GM23338 (cell line): ENCODE measurements around the gene YIPF2. TPM values are rescaled to one million over a fixed set of nuclear protein-coding genes. Genes with fewer than 3 reads are reported as not detected.

Experiments
- ATAC-seq: fragments of 200-7000 bp; cut with Tn5 transposase; 3 replicates; pipeline ENCODE4 v1.9.1; 2020
- DNase-seq: peaks from one replicate; pipeline ENCODE4 v3.0.0-alpha.2; 2015; ENCODE audit warnings: low spot score
- H2AFZ ChIP-seq: fragments of 200-600 bp; sonication (generic); 2 replicates; pipeline ENCODE4 v1.8.0; 2016; ENCODE audit warnings: antibody characterized with exemption, mild to moderate bottlenecking, moderate library complexity
- H3F3A ChIP-seq: fragments of 200-600 bp; sonication (generic); replicated peaks from 2 replicates; pipeline ENCODE4 v1.8.0; 2017; ENCODE audit warnings: antibody characterized with exemption, mixed run types, low read depth
- H3K27ac ChIP-seq: fragments of 200-600 bp; sonication (generic); 2 replicates; pipeline ENCODE4 v1.6.1; 2016; ENCODE audit warnings: low read depth
- H3K27me3 ChIP-seq: fragments of 200-600 bp; sonication (generic); 2 replicates; pipeline ENCODE4 v1.8.0; 2016; ENCODE audit warnings: mild to moderate bottlenecking, mixed run types, moderate library complexity; ENCODE audit not compliant: insufficient read depth
- H3K36me3 ChIP-seq: fragments of 200-600 bp; sonication (generic); 2 replicates; pipeline ENCODE4 v1.8.0; 2016; ENCODE audit warnings: mild to moderate bottlenecking; ENCODE audit not compliant: insufficient read depth
- H3K4me1 ChIP-seq: fragments of 200-600 bp; sonication (generic); 2 replicates; pipeline ENCODE4 v1.8.0; 2016; ENCODE audit warnings: mild to moderate bottlenecking, moderate library complexity; ENCODE audit not compliant: insufficient read depth
- H3K4me2 ChIP-seq: fragments of 200-600 bp; sonication (generic); 2 replicates; pipeline ENCODE4 v1.7.1; 2017; ENCODE audit warnings: mixed run types
- H3K4me3 ChIP-seq: fragments of 200-600 bp; sonication (generic); 2 replicates; pipeline ENCODE4 v1.6.1; 2016; ENCODE audit warnings: mixed run types
- H3K79me2 ChIP-seq: fragments of 200-600 bp; sonication (generic); replicated peaks from 2 replicates; pipeline ENCODE4 v1.8.0; 2017; ENCODE audit warnings: mild to moderate bottlenecking; ENCODE audit not compliant: insufficient read depth
- H3K9me2 ChIP-seq: fragments of 200-600 bp; sonication (generic); 2 replicates; pipeline ENCODE4 v1.8.0; 2017; ENCODE audit not compliant: insufficient read depth
- H4K20me1 ChIP-seq: fragments of 200-600 bp; sonication (generic); replicated peaks from 2 replicates; pipeline ENCODE4 v1.8.0; 2017; ENCODE audit warnings: mild to moderate bottlenecking; ENCODE audit not compliant: insufficient read depth
- H3K27ac Mint-ChIP-seq: 2 replicates; pipeline ENCODE4 v1.8.0; 2020; ENCODE audit warnings: inconsistent platforms, mild to moderate bottlenecking, moderate library complexity, mixed read lengths
- H3K27me3 Mint-ChIP-seq: 3 replicates; pipeline ENCODE4 v1.8.0; 2022; ENCODE audit warnings: low read depth, mild to moderate bottlenecking, moderate library complexity, mixed read lengths, inconsistent platforms; ENCODE audit not compliant: insufficient read depth, poor library complexity
- H3K36me3 Mint-ChIP-seq: 3 replicates; pipeline ENCODE4 v1.8.0; 2021; ENCODE audit warnings: low read depth, mild to moderate bottlenecking, inconsistent platforms, moderate library complexity, mixed read lengths
- H3K4me1 Mint-ChIP-seq: 3 replicates; pipeline ENCODE4 v1.8.0; 2020; ENCODE audit warnings: mild to moderate bottlenecking, inconsistent platforms, mixed read lengths
- H3K4me3 Mint-ChIP-seq: 3 replicates; pipeline ENCODE4 v1.8.0; 2021; ENCODE audit warnings: moderate library complexity, mild to moderate bottlenecking, inconsistent platforms, mixed read lengths
- H3K9me3 Mint-ChIP-seq: 3 replicates; pipeline ENCODE4 v1.8.0; 2020; ENCODE audit warnings: moderate library complexity, mild to moderate bottlenecking, inconsistent platforms, mixed read lengths
- CREB1 ChIP-seq: fragments of 250-450 bp; sonication (Bioruptor Pico); IDR thresholded peaks from 2 replicates; pipeline ENCODE4 v1.5.0; 2020; ENCODE audit warnings: low read depth, mild to moderate bottlenecking, moderate library complexity
- EZH2 ChIP-seq: fragments of 200-600 bp; sonication (generic); IDR thresholded peaks from one replicate; pipeline ENCODE4 v1.8.0; 2017; ENCODE audit warnings: antibody characterized with exemption, mild to moderate bottlenecking, low read depth; ENCODE audit not compliant: unreplicated experiment
- EZH2phosphoT487 ChIP-seq: fragments of 200-600 bp; sonication (generic); IDR thresholded peaks from one replicate; pipeline ENCODE4 v1.8.1; 2018; ENCODE audit warnings: antibody characterized with exemption; ENCODE audit not compliant: unreplicated experiment
- JUNB ChIP-seq: IDR thresholded peaks from one replicate; pipeline ENCODE4 v1.6.1; 2016; ENCODE audit warnings: antibody characterized with exemption; ENCODE audit not compliant: unreplicated experiment
- NANOG ChIP-seq: IDR thresholded peaks from 2 replicates; pipeline ENCODE4 v1.6.1; 2016; ENCODE audit warnings: antibody characterized with exemption, borderline replicate concordance
- POLR2AphosphoS5 ChIP-seq: IDR thresholded peaks from 2 replicates; pipeline ENCODE4 v1.6.1; 2016; ENCODE audit warnings: antibody characterized with exemption, low read depth
- STAT1 ChIP-seq: IDR thresholded peaks from one replicate; pipeline ENCODE4 v1.6.1; 2016; ENCODE audit warnings: antibody characterized with exemption; ENCODE audit not compliant: unreplicated experiment
- ZNF114 ChIP-seq: fragments of 250-450 bp; sonication (Bioruptor Pico); IDR thresholded peaks from 2 replicates; pipeline ENCODE4 v1.5.0; 2020; ENCODE audit warnings: mild to moderate bottlenecking, moderate library complexity
- ZNF331 ChIP-seq: fragments of 250-450 bp; sonication (Bioruptor Pico); IDR thresholded peaks from 2 replicates; pipeline ENCODE4 v1.5.0; 2020; ENCODE audit warnings: low read depth, mild to moderate bottlenecking, moderate library complexity
- polyA plus RNA-seq: library from polyadenylated mRNA; unstranded; fragments of >200 nt; fragmentation: Nextera tagmentation; extraction: Ambion mirVana; gene quantifications from 2 replicates; pipeline ENCODE4 v1.2.1, GENCODE V29; 2016
- total RNA-seq: library from RNA; depleted of rRNA; stranded (reverse); fragments of >200 nt; shearing (Covaris generic); gene quantifications from 2 replicates; pipeline ENCODE4 v1.2.3, GENCODE V29; 2014
- TF ChIP-seq, protein P1 (sequence below), 2 experiments: fragments of 200-600 bp in 1 of 2; sonication (generic) in 1 of 2; conservative IDR thresholded peaks; 2 replicates each; pipeline versions ENCODE4 v1.5.1 to v1.6.1; 2016 to 2017; ENCODE audit warnings: antibody characterized with exemption in 2 of 2, low read depth in 2 of 2, mild to moderate bottlenecking in 2 of 2, moderate library complexity in 1 of 2
- TF ChIP-seq, protein P2 (sequence below): IDR thresholded peaks from 2 replicates; pipeline ENCODE4 v1.6.1; 2016; ENCODE audit warnings: antibody characterized with exemption
- TF ChIP-seq, protein P3 (sequence below): IDR thresholded peaks from one replicate; pipeline ENCODE4 v1.6.1; 2018; ENCODE audit warnings: antibody characterized with exemption; ENCODE audit not compliant: unreplicated experiment

The YIPF2 gene
- total and polyA plus RNA-seq, 2 experiments from 2014 or later = 36.3 to 63.7 TPM

DNA sequence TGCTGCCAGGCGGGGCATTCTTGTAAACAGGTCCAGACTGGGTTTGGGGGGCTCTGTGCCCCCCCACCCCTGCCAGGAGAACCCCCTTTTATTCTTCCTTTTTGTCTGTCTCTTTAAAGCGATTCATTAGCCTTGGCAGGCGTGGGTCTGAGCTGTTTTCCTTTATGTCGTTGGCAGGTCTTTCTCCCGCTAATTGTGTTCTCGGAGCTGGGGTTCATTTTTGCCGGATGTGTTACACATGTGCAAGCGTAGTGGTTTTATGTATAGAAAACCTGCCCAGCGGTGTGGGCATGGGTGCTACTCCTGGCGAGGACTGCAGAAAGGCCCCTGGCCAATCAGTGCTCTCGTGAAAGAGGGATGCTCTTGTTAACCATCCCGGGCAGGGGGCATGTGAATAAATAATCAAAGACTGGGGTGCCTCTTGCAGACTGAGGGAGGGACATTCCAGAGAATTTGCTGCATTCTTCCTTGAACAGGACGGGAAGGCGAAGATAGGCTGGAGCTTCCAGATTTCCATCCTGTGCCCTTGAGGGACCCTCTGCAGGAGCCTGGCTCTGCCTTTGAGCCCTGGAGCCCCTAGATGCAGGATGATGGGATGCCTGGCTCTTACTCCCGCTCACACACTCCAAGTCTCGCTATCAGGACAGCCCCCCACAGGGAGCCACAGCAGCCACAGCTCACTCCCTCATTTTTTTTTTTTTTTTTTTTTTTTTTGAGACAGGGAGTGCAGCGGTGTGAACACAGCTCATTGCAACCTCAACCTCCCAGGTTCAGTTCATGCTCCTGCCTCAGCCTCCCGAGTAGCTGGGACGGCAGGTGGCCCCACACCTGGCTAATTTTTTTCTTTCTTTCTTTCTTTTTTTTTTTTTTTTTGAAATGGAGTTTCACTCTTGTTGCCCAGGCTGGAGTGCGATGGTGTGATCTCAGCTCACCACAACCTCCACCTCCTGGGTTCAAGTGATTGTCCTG lies 43.0 kb downstream of the YIPF2 start (continued):
- TF ChIP-seq, protein P1, sequence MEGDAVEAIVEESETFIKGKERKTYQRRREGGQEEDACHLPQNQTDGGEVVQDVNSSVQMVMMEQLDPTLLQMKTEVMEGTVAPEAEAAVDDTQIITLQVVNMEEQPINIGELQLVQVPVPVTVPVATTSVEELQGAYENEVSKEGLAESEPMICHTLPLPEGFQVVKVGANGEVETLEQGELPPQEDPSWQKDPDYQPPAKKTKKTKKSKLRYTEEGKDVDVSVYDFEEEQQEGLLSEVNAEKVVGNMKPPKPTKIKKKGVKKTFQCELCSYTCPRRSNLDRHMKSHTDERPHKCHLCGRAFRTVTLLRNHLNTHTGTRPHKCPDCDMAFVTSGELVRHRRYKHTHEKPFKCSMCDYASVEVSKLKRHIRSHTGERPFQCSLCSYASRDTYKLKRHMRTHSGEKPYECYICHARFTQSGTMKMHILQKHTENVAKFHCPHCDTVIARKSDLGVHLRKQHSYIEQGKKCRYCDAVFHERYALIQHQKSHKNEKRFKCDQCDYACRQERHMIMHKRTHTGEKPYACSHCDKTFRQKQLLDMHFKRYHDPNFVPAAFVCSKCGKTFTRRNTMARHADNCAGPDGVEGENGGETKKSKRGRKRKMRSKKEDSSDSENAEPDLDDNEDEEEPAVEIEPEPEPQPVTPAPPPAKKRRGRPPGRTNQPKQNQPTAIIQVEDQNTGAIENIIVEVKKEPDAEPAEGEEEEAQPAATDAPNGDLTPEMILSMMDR (conservative IDR thresholded peaks at IDR 0.05; ENCODE audit: low read depth in 2 of 2) = no peak
- TF ChIP-seq EZH2phosphoT487 = no peak
- TF ChIP-seq, protein P2, sequence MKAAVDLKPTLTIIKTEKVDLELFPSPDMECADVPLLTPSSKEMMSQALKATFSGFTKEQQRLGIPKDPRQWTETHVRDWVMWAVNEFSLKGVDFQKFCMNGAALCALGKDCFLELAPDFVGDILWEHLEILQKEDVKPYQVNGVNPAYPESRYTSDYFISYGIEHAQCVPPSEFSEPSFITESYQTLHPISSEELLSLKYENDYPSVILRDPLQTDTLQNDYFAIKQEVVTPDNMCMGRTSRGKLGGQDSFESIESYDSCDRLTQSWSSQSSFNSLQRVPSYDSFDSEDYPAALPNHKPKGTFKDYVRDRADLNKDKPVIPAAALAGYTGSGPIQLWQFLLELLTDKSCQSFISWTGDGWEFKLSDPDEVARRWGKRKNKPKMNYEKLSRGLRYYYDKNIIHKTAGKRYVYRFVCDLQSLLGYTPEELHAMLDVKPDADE = no peak

DNA sequence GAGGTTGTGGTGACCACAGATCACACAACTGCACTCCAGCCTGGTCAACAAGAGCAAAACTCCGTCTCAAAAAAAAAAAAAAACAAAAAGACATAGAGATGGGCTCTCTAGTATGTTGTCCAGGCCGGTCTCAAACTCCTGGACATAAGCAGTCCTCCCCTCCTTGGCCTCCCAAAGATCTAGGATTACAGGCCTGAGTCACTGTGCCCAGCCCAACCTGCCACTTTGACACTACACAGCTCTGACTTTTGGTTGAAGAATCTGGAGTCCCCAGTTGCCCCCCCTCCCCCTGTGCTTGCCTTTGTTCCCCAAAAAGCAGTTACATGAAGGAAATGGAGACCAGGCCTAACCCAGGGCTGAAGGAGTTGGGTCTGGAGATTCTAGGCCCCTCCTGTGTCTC lies 44.2 kb downstream of the YIPF2 start:
- Histone ChIP-seq H3K4me2 (0 out of 2 replicates have a peak overlapping the region, but pooled peaks have one; percentile 65), H3K9me2 (no peaks in the 10 kb centered on the region; the same call in 1 of the 2 replicates), H3K27me3 (no peaks in the 10 kb centered on the region), H3K36me3 (no peaks in the 10 kb centered on the region), H4K20me1 (peaks cover 5% of the 10 kb centered on the region; the same call in 1 of the 2 replicates), H3K4me1 (peaks cover 84% of the 10 kb centered on the region), H3K27ac (peak overlapping the region; percentile 97), H3K4me3 (no peak overlapping the region), H3K79me2 (peaks cover 97% of the 10 kb centered on the region), H3F3A (peaks cover 41% of the 10 kb centered on the region), H2AFZ (no peak overlapping the region)
- peaks cover 73% of the 10 kb centered on the region for H3K4me1 Mint-ChIP-seq
- no peak overlapping the region; the same call in 1 of the 2 replicates for H3K27ac Mint-ChIP-seq
- DNase-seq = no peak
- H3K4me3 Mint-ChIP-seq = no peak overlapping the region
- no peak for ATAC-seq
- peaks cover 11% of the 10 kb centered on the region for H3K27me3 Mint-ChIP-seq
- H3K9me3 Mint-ChIP-seq = no peaks in the 10 kb centered on the region
- H3K36me3 Mint-ChIP-seq = peaks cover 3% of the 10 kb centered on the region
- TF ChIP-seq EZH2 (no peak), STAT1 (no peak), CREB1 (CRISPR knock-in tag) (no peak), NANOG (no peak), POLR2AphosphoS5 (no peak), JUNB (no peak), ZNF331 (CRISPR knock-in tag) (no peak), EZH2phosphoT487 (no peak), ZNF114 (CRISPR knock-in tag) (no peak)
- TF ChIP-seq, protein P1 (conservative IDR thresholded peaks at IDR 0.05; ENCODE audit: low read depth in 2 of 2) = no peak
- TF ChIP-seq, protein P2 = no peak
- TF ChIP-seq, protein P3, sequence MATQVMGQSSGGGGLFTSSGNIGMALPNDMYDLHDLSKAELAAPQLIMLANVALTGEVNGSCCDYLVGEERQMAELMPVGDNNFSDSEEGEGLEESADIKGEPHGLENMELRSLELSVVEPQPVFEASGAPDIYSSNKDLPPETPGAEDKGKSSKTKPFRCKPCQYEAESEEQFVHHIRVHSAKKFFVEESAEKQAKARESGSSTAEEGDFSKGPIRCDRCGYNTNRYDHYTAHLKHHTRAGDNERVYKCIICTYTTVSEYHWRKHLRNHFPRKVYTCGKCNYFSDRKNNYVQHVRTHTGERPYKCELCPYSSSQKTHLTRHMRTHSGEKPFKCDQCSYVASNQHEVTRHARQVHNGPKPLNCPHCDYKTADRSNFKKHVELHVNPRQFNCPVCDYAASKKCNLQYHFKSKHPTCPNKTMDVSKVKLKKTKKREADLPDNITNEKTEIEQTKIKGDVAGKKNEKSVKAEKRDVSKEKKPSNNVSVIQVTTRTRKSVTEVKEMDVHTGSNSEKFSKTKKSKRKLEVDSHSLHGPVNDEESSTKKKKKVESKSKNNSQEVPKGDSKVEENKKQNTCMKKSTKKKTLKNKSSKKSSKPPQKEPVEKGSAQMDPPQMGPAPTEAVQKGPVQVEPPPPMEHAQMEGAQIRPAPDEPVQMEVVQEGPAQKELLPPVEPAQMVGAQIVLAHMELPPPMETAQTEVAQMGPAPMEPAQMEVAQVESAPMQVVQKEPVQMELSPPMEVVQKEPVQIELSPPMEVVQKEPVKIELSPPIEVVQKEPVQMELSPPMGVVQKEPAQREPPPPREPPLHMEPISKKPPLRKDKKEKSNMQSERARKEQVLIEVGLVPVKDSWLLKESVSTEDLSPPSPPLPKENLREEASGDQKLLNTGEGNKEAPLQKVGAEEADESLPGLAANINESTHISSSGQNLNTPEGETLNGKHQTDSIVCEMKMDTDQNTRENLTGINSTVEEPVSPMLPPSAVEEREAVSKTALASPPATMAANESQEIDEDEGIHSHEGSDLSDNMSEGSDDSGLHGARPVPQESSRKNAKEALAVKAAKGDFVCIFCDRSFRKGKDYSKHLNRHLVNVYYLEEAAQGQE = no peak
